Lower leg skin (tissue), 3 donors: ENCODE data around the gene DVL3.

Experiments used
- CTCF ChIP-seq, 3 donors: fragments of 450-650 bp; IDR thresholded peaks; one replicate each; pipeline ENCODE4 v1.5.1; 2016; ENCODE audit warnings: antibody characterized with exemption in 3 of 3, mild to moderate bottlenecking in 3 of 3, moderate library complexity in 2 of 3
- POLR2A ChIP-seq, 2 donors: fragments of 450-650 bp; IDR thresholded peaks; one replicate each; pipeline ENCODE4 v1.6.1; 2016 to 2017; ENCODE audit warnings: antibody characterized with exemption in 2 of 2, mild to moderate bottlenecking in 1 of 2, moderate library complexity in 1 of 2

DNA sequence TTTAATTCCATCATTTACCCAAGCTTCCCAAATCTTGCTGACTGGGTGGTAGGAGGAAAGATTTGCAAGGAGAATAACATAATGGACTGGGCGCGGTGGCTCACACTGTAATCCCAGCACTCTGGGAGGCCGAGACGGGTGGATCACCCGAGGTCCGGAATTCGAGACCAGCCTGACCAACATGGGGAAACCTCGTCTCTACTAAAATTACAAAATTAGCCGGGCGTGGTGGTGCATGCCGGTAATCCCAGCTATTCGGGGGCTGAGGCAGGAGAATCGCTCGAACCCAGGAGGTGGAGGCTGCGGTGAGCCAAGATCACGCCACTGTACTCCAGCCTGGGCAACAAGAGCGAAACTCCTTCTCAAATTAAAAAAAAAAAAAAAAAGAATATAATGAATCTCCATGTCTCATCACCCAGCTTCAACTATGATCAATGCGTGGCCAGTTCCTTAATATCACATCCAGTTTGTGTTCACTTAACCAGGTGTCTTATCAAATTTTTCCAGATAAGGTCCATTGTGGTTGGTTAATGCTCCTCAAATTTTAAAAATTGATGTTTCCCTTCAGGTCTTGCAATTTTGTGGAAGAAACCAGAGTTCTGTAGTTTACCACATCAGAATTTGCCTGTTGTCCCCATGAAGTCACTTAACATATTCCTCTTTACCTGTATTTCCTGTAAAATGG lies 29.5 kb downstream of the DVL3 start:
- TF ChIP-seq CTCF (IDR thresholded peaks at IDR 0.05), result no peak
- TF ChIP-seq POLR2A (IDR thresholded peaks at IDR 0.05), result no peak
